ENCODE results near the gene PAM. TPM values are rescaled to one million over a fixed set of nuclear protein-coding genes. Genes with fewer than 3 reads are reported as not detected.

PAM gene
- total RNA-seq, 2 experiments from 2014 or later, result 63.4 to 65.8 TPM

- no peak for ATAC-seq
- ChIA-PET POLR2A (no interaction called here), CTCF (interaction anchor here (1.4 kb wide), 1 partner anchor 95 kb away, joined by 3 read pairs; no protein-coding TSS in a partner anchor)
- peaks cover 1% of the 10 kb centered on the region for H3K9me3 Mint-ChIP-seq
- H3K27ac Mint-ChIP-seq, result no peak overlapping the region
- H3K27me3 Mint-ChIP-seq, result no peaks in the 10 kb centered on the region
- no peaks in the 10 kb centered on the region for H3K4me1 Mint-ChIP-seq (ENCODE audit: low read depth)
- no peak overlapping the region for H3K4me3 Mint-ChIP-seq
- DNase-seq, result no peak
- peaks cover 15% of the 10 kb centered on the region for H3K36me3 Mint-ChIP-seq (ENCODE audit: low read depth)
- no peak for TF ChIP-seq CTCF (IDR thresholded peaks at IDR 0.05)
- intact Hi-C loops (cut with micrococcal nuclease), result no loop called here
Measured at GRCh38 chr5:102875721-102876123, 120.6 kb downstream of the PAM start.

GRCh38 chr5:102876610-102877009 lies 121.5 kb downstream of the PAM start:
- CTCF ChIA-PET, result interaction anchor here (1.2 to 1.4 kb wide), 2 partner anchors 96 to 263 kb away, joined by 3 read pairs; no protein-coding TSS in a partner anchor

GRCh38 chr5:102879741-102880140 lies 124.6 kb downstream of the PAM start:
- peaks cover 1% of the 10 kb centered on the region for H3K9me3 Mint-ChIP-seq
- no peak for ATAC-seq
- no peak for TF ChIP-seq CTCF (IDR thresholded peaks at IDR 0.05)
- H3K27me3 Mint-ChIP-seq, result no peaks in the 10 kb centered on the region
- H3K27ac Mint-ChIP-seq, result no peak overlapping the region
- no peak for DNase-seq
- ChIA-PET CTCF (no interaction called here), POLR2A (no interaction called here)
- H3K36me3 Mint-ChIP-seq (ENCODE audit: low read depth), result peaks cover 16% of the 10 kb centered on the region
- intact Hi-C loops (cut with micrococcal nuclease), result no loop called here
- H3K4me3 Mint-ChIP-seq, result no peak overlapping the region
- H3K4me1 Mint-ChIP-seq (ENCODE audit: low read depth), result no peaks in the 10 kb centered on the region

More at GRCh38 chr5:102876610-102877009, 121.5 kb downstream of the PAM start:
- intact Hi-C loops (cut with micrococcal nuclease), result no loop called here
- POLR2A ChIA-PET, result no interaction called here
- TF ChIP-seq CTCF (IDR thresholded peaks at IDR 0.05), result no peak
- Mint-ChIP-seq H3K4me3 (no peak overlapping the region), H3K9me3 (peaks cover 1% of the 10 kb centered on the region), H3K27ac (no peak overlapping the region), H3K4me1 (ENCODE audit: low read depth) (no peaks in the 10 kb centered on the region), H3K27me3 (no peaks in the 10 kb centered on the region), H3K36me3 (ENCODE audit: low read depth) (peaks cover 13% of the 10 kb centered on the region)
- DNase-seq (no peak), ATAC-seq (no peak)

DNA sequence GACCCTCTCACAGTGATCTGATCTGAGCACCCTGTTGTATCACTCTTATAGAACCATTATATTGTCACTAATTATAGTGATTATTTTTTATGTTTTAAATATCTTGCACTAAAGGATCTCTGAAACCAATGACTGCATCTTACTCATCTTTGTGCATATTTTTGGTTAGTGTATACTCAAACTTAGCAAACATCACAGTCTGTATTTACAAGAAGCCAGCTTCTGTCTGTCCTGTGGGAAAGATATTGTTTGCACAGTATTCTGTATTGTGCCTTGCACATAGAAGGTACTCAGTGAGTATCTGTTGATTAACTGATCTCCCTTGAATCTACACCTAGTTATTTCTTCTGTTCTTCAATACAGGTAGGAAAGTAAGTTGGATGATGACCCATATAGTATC lies 131.5 kb downstream of the PAM start:
- Mint-ChIP-seq H3K4me1 (ENCODE audit: low read depth) (peaks cover 12% of the 10 kb centered on the region), H3K4me3 (no peak overlapping the region), H3K27ac (no peak overlapping the region), H3K36me3 (ENCODE audit: low read depth) (peaks cover 10% of the 10 kb centered on the region), H3K27me3 (no peaks in the 10 kb centered on the region), H3K9me3 (no peaks in the 10 kb centered on the region)
- ChIA-PET CTCF (no interaction called here), POLR2A (no interaction called here)
- intact Hi-C loops (cut with micrococcal nuclease), result no loop called here
- no peak for ATAC-seq
- no peak for TF ChIP-seq CTCF (IDR thresholded peaks at IDR 0.05)
- no peak for DNase-seq

GRCh38 chr5:102888483-102888882 lies 133.4 kb downstream of the PAM start:
- no peaks in the 10 kb centered on the region for H3K27me3 Mint-ChIP-seq
- H3K4me3 Mint-ChIP-seq, result no peak overlapping the region
- H3K27ac Mint-ChIP-seq, result no peak overlapping the region
- POLR2A ChIA-PET, result no interaction called here
- intact Hi-C loops (cut with micrococcal nuclease), result no loop called here
- peaks cover 12% of the 10 kb centered on the region for H3K4me1 Mint-ChIP-seq (ENCODE audit: low read depth)
- CTCF ChIA-PET, result no interaction called here
- H3K36me3 Mint-ChIP-seq (ENCODE audit: low read depth), result peaks cover 2% of the 10 kb centered on the region
- DNase-seq, result no peak
- no peak for TF ChIP-seq CTCF (IDR thresholded peaks at IDR 0.05)
- ATAC-seq, result no peak
- H3K9me3 Mint-ChIP-seq, result no peaks in the 10 kb centered on the region
